Measurements from ENCODE around the gene CEP57. TPM values are rescaled to one million over a fixed set of nuclear protein-coding genes. Genes with fewer than 3 reads are reported as not detected.
"Not testable (repeated sequence)": the region's sequence is repeated elsewhere in the genome, so short reads cannot be mapped to it uniquely, and the experiment has no call there.

CEP57 gene
- polyA plus RNA-seq, 4 donors = 72.3 to 108 (median 84.6) TPM

DNA sequence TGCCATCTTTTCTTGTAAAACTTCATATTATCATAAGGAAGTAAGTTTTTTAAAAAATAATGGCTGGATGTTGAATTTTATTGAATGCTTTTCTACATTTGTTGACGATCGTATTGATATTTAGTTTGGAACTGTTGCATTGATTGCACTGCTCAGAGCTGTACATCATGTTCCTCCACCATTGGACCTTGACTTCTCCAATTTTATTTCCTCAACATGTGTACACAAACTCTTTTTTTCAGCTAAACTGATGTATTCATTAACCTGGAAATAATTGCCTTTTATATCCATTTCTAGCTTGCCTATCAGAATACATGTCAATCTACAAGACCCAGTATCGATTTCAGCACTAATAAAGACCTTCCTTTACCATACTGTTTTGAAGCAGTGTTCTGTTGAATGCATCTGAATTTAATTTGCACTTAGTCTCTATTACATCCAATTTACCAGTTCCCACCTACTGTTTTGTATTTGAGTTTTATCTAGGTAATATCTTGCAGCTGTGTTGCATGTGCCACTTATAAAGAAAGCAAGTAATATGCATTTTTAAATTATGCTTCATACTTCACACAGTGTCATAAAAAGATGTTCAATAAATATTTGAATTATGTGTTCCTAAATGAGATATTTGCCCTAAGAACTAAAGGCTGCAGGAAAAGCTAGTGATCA, 5.5 kb downstream of the CEP57 start:
- DNase-seq (ENCODE audit: low read depth in 4 of 4, low spot score in 2 of 4) = no peak

DNA sequence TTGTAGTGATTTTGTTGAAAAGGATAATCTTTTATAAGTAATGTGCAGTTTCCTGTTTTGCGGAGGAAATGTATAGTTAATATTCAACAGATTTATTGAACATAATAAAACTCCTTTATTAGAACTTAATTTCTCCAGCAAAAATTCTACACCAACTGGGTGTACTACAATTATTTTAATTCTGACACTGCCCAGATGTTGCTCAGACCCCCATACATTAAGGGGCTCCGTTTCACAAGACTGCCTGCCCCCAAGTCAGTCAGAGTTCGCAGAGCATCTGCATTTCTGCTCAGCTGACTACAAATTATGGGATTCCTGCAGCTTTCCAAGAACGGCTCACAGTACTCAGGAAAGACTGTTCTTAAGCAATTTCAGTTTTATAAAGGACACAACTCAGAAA, 6.2 kb downstream of the CEP57 start:
- DNase-seq (ENCODE audit: low read depth in 4 of 4, low spot score in 2 of 4) = peak in 2 of 4 donors; percentile 25 to 31

DNA sequence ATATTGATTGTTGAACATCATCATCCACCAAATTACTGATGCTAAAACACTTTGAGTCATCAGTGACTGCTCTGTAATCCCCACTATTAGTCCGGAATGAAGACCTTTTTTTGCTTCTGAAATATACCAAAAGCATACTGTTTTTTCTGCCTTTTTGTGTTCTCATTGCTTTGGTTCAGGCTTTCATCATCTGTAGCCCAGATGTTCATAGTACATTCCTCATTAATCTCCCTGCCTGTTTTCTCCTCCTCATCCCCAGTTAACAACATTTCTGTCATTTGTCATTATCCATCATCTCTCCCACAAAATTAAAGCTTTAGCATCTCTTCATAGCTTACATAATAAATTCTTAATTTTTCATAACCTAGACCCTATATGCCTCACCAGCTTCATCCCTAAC, 9.2 kb downstream of the CEP57 start:
- DNase-seq (ENCODE audit: low read depth in 4 of 4, low spot score in 2 of 4) = no peak

DNA sequence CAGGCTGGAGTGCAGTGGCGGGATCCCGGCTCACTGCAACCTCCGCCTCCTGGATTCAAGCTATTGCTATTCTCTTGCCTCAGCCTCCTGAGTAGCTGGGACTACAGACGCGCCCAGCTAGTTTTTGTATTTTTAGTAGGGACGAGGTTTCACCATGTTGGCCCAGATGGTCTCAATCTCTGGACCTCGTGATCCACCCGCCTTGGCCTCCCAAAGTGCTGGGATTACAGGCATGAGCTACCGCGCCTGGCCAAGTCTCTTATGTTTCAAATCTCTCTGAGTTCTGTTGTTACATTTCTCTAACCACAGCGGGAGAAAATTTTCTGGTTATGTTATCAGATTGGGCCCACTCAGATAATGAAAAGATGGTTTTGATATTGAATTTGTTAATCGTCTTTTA, 10.1 kb downstream of the CEP57 start:
- DNase-seq (ENCODE audit: low read depth in 4 of 4, low spot score in 2 of 4) = no peak

DNA sequence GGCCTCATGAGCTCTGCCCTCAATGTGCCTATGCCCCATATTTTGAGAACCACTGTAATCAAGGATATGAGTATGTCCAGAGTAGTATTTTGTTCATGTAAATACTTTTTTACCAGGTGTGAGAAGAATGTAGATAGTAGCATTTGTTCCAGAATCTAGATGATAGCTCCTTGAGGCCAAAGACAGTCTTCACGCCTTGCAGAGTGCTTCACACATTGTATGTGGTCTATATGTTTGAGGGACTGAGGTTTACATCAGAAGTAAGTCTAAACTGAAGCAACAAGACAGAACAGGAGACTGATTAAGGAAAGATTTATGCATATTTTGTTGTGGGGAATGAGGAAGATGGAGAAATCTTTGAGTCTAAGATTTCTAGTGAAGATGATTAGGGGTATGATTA, 12.5 kb downstream of the CEP57 start:
- no peak for DNase-seq (ENCODE audit: low read depth in 4 of 4, low spot score in 2 of 4)

DNA sequence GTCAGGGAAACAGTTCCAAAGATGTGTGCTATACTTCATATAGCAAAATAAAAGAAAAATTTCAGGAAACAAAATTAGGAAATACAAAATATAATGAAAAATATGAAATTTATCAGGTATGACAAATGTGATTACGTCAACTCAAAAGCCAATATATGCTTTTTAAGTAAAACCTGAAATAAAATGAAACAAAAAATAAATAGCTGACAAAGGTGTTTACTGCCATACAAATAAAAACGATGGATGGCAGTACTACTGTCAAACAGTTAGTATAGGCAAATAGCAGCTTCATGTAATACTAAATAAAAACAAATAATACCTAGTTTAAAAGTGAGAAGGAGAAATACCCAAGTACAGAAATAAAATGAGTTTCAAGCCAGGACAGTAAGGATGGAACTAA, 13.7 kb downstream of the CEP57 start:
- DNase-seq (ENCODE audit: low read depth in 4 of 4, low spot score in 2 of 4) = no peak

DNA sequence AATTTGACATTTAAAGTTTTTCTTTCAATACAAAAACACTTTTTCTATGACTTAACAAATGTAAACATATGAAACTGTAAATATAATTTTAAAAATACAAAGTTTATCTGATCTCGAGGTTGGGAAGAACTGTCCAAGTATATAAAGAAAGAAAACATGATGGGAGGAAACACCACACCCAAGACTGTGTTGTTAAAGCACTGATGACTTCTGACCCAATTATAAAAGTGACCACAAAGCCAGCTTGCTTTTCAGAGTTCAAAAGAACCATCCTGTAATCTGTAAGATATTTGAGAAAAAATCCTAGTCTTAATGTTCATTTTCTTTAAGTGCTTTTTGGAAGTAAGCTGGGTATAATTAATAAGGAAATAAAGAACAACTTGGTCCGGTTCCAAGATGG, 15.6 kb downstream of the CEP57 start:
- DNase-seq (ENCODE audit: low read depth in 4 of 4, low spot score in 2 of 4) = no peak

DNA sequence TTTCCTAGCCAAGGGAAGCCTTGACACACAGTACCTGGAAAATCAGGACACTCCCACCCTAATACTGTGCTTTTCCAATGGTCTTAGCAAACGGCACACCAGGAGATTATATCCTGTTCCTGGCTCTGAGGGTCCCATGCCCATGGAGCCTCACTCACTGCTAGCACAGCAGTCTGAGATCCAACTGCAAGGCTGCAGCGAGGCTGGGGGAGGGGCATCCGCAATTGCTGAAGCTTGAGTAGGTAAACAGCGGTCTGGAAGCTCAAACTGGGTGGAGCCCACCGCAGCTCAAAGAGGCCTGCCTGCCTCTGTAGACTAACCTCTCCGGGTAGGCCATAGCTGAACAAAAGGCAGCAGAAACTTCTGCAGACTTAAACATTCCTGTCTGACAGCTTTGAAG, 16.2 kb downstream of the CEP57 start:
- DNase-seq (ENCODE audit: low read depth in 4 of 4, low spot score in 2 of 4) = not testable (repeated sequence)

DNA sequence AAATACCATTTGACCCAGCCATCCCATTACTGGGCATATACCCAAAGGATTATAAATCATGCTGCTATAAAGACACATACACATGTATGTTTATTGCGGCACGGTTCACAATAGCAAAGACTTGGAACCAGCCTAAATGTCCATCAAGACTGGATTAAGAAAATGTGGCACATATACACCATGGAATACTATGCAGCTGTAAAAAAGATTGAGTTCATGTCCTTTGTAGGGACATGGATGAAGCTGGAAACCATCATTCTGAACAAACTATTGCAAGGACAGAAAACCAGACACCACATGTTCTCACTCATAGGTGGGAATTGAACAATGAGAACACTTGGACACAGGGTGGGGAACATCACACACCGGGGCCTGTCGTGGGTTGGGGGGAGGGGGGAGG, 20.8 kb downstream of the CEP57 start:
- DNase-seq (ENCODE audit: low read depth in 4 of 4, low spot score in 2 of 4) = not testable (repeated sequence)

DNA sequence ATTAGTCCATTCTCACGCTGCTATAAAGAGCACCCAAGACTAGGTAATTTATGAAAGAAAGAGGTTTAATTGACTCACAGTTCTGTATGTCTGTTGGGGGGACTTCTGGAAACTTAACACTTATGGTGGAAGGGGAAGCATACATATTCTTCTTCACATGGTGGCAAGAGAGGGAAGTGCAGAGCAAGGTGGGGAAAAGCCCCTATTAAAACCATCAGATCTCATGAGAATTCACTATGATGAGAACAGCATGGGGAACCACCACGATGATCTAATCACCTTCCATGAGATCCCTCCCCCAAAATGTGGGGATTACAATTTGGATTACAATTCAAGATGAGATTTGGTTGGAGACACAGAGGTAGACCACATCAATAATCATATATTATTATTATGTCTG, 25.7 kb downstream of the CEP57 start:
- no peak for DNase-seq (ENCODE audit: low read depth in 4 of 4, low spot score in 2 of 4)

DNA sequence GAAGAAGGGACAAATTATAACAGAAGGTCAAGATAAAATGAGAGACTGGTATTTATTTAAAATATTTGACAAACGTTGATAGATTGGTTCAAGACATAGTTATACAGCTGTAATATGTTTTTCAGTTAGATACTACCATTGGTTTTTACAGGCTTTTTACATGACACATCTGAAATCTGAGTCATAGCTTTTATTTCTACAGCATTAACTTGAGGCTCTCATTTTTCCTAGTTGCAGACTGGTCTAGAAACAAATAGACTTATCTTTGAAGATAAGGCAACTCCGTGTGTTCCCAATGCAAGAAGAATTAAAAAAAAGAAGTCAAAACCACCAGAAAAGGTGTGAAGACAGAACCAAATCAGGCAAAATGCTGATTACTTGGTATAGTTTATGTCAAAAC, 31.3 kb downstream of the CEP57 start:
- no peak for DNase-seq (ENCODE audit: low read depth in 4 of 4, low spot score in 2 of 4)

DNA sequence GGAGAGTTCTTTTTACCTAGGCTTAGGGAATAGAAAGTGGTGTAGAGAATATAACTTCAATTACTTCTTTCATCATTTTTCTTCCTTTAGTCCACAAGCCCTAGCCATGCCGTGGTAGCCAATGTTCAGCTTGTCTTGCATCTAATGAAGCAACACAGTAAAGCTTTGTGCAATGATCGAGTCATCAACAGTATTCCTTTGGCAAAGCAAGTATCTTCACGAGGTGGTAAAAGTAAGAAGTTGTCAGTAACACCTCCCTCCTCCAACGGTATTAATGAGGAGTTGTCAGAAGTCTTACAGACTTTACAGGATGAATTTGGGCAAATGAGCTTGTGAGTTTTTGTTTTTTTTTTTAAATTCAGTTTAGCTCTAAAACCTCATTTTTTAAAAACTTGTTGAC, 37.4 kb downstream of the CEP57 start:
- DNase-seq (ENCODE audit: low read depth in 4 of 4, low spot score in 2 of 4) = no peak

DNA sequence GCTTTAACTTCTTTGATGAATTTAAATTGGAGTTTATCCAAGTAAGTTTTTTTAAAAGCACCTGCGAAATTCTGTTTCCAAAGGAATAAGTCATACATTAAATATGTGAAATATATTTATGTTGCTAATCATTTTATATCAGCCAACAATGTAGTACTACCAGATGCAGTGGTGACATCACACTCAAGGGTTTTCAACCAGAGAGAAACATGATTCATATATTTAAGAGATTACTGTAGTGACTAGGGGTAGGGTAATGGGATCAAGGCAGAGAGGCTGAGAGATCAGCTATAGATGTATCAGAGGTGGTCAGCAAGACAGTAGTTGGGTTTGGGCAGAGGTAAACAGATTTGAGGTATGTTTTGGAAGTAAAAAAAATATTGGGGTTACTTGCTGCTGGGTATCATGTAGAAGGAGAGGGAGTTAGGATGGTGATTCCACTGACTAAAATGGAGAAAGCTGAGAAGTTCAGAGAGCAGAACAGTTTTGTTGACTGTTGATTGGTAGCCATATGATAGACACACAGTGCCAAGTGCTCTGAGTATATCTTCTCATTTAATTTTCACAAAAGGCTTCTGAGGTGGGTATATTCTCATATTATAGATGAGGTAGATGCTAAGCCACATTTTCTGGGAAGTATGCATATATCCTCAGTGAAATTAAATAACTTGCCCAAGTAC, 39.4 kb downstream of the CEP57 start:
- DNase-seq (ENCODE audit: low read depth in 4 of 4, low spot score in 2 of 4) = no peak

DNA sequence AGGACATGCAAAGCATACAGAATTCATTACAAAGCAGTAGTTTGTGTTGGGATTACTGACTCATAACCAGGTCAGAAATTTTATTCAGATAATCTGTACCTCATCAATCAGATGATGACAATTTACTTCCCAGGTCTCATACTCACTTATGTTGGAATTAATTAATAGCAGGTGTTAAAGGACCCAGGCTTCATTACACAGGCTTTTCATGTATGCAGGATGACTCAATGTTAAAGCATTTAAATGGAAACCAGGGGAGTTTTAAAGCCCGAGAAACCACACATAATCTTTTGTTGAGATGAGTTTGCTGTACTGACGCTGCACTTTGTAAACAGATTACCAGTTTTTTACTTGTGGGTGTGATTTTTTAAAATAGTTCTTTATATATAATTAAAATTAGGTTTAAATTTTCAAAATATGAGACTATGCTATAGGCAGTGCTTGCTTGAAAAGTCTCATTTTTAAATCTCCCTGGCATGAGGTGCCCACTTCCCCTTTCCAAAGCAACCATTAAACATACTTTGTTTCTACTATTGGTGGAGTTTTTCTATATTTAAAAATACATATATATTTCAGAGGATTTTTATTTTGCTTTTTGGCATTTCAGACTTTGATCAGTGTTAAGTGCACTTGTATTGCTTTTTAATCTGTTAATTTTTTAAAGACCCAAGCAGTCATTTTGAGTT, 41.0 kb downstream of the CEP57 start:
- DNase-seq (ENCODE audit: low read depth in 4 of 4, low spot score in 2 of 4) = no peak

DNA sequence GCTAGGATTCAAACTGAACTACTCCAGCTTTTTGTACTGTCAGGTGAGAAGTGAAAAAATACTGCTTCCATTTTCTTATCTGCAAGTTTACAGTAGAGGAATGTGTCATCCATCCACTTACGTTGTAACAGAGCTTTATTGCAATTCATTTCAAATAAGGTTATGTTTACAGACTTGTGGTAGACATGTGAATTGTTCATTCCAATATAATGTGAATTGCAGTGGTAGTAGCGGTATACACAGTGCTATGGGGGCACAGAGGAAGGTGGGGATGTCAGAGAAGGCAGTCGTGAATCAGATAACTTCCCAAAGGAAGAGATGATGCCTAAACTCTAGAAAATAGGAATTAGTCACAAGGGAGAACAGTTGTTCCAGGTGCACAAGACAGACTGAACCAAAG, 42.5 kb downstream of the CEP57 start:
- DNase-seq (ENCODE audit: low read depth in 4 of 4, low spot score in 2 of 4) = no peak

DNA sequence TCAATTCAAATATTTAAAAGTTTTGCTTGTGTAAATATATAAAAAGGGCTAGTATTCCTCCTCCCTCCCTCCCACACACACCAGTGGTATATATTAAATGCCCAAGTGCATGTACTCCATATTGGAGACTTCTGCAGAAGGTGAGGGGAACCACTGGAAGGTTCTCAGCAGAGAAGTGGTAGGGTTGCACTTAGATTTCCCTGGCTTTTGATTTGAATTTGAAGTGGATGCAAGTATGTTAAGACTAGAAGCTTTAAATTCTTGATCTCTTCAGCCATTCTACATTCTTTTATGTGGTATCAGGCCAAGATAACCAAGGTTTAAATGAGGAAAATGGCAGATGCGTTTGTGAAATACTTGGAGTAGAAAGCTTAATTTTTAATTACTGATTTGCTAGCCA, 43.1 kb downstream of the CEP57 start:
- DNase-seq (ENCODE audit: low read depth in 4 of 4, low spot score in 2 of 4) = no peak

DNA sequence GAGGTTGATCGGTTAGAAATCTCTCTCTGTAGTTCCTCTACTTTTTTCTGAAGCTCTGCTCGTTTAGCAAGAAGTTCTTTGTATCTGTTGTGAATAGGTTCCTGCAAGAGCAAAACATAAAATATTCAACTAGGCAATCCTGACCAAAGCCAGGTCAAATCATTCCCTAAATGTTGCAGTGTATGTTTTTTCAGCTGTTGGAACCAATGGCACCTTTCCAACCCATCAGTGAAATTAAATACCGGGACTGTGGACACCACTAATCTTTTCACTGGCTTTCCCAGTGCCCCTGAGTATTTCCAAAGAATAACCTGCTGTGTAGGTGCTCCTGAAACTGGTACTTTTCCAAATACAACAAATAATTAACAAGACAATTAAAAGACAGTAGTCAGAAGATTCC, 45.1 kb downstream of the CEP57 start:
- no peak for DNase-seq (ENCODE audit: low read depth in 4 of 4, low spot score in 2 of 4)

DNA sequence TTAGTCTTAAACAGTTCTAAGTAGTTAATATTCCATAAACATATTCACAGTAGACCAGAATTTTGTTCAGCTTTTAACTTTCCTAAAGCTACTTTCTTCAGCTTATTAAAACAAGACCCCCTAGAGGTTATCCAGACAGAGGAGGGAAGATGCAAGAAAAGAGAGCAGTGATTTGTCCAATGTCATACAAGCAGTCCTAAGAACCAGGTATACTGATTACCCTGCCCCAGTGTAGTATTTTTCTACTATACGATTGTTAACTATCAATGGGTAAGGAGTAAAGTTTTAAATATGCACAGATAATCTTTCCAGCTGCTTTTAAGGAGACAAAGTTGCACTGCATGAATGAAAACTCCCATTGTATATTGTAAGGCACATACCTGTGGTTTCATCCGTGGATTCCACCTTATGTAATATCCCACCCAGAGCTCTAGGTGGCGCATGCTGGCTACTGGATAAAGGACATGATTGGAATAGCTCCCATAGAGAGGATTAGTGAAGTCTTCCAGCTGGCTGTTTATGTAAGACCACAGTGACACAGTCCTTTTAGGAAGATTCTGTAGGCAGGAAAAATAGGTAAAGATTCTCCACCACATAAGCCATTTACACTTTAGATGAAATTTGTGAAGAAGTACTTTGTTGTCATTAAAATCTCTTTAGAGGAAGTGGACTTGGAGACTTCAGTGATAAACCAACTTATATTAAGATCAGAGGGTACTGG, 45.6 kb downstream of the CEP57 start:
- DNase-seq (ENCODE audit: low read depth in 4 of 4, low spot score in 2 of 4) = peak; percentile 11 to 72 (median 50)

DNA sequence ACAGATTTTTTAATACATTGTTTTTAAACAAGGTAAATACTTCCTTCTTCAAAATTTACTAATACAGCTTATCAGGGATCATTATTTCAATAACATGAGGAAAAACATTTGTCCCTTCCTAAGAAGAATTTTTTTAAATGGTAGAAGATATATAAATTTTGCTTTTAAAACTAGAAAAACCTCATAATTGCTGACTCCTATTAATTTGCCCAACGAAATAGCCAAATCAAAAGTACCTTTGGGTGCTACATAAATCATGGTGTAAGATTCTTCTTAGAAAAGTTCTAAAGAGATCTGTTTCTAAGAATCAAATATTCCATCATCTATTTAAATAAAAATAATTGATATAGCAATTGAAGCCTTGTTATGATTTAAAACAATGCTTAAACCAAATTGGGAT, 54.9 kb downstream of the CEP57 start:
- DNase-seq (ENCODE audit: low read depth in 4 of 4, low spot score in 2 of 4) = no peak

DNA sequence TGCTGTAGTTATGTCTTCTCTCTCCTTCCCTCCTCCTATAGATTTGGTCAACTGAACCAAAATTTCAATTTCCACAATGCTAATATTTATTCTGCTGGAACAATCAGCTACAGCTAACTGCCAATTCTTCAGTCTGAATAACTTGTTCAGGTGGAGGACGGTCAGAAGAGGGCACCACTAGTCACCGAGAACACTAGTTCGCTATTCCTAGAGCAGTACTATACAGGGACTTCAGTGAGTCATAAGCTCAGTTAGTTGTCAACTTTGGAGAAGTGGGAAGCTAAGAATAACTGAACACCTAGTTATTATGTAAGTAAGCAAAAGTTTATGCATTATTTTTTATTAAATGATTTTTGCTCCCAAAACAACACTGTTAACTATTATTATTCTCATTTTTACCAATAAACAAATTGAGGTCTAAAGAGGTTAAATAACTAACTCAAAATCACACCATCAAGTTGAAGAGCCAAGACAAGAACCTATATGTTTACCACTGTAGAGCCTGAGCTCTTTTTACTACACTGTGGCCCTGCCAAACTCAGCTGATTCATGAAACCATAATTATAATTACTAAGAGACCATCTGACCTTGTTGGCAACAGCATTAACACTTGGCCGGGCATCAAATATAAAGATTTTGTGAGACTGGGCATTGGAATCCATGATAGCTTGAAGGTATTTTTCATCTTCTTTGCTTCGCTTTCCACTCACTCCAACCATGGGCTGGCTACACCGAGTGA, 59.0 kb downstream of the CEP57 start:
- DNase-seq (ENCODE audit: low read depth in 4 of 4, low spot score in 2 of 4) = peak in 2 of 4 donors; percentile 11 to 21

DNA sequence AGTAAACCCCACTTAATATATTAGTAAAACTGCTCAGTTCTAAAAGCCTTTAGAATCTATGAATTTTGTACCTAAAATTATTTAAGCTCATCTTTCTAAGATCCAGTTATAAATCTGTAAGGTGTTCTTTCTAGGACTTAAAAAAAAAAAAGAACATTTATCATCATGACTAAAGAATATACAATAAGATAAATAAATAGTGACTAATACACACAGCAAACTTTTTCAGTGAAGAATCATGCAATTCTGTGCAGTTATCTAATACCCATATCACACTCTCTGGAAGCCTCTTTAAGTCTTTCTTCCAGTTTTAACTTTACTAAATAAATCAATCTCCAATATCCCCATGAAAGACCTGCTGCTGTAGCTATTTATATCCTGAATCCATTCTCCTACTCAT, 59.8 kb downstream of the CEP57 start:
- DNase-seq (ENCODE audit: low read depth in 4 of 4, low spot score in 2 of 4) = no peak

Data from left renal cortex interstitium (tissue), 4 donors.